ENCODE results near the gene DCLRE1C. TPM values are rescaled to one million over a fixed set of nuclear protein-coding genes. Genes with fewer than 3 reads are reported as not detected.
"Not testable (repeated sequence)": the region's sequence is repeated elsewhere in the genome, so short reads cannot be mapped to it uniquely, and the experiment has no call there.

Gene DCLRE1C
- total RNA-seq, 2 donors from 2014 or later: 11.0 to 19.0 TPM

GRCh38 chr10:14975672-14976273, 21.9 kb upstream of the DCLRE1C start:
- Histone ChIP-seq H3K9ac (ENCODE audit: low read depth in 2 of 2, low read length in 2 of 2) (no peak overlapping the region), H3K4me3 (no peak overlapping the region), H3K27ac (no peak overlapping the region), H3K9me3 (no peaks in the 10 kb centered on the region), H3K4me1 (no peaks in the 10 kb centered on the region), H3K36me3 (no peaks in the 10 kb centered on the region), H3K27me3 (no peaks in the 10 kb centered on the region)
- intact Hi-C loops (cut with DNase I): loop anchor here (10.0 kb wide), 1 partner anchor 99 kb away; no protein-coding TSS in a partner anchor
- DNase-seq: no peak
- TF ChIP-seq CTCF (IDR thresholded peaks at IDR 0.05): no peak

GRCh38 chr10:14974153-14974998, 20.5 kb upstream of the DCLRE1C start:
- not testable (repeated sequence) for H3K36me3 ChIP-seq; H3K9ac ChIP-seq (ENCODE audit: low read depth in 2 of 2, low read length in 2 of 2); DNase-seq; H3K27me3 ChIP-seq; H3K27ac ChIP-seq; H3K4me3 ChIP-seq; H3K9me3 ChIP-seq; H3K4me1 ChIP-seq
- intact Hi-C loops (cut with DNase I): loop anchor here (10.0 kb wide), 1 partner anchor 100 kb away; no protein-coding TSS in a partner anchor

- DNase-seq: no peak
- Histone ChIP-seq H3K36me3 (no peaks in the 10 kb centered on the region), H3K4me1 (no peaks in the 10 kb centered on the region), H3K27me3 (no peaks in the 10 kb centered on the region), H3K4me3 (no peak overlapping the region), H3K9ac (ENCODE audit: low read depth in 2 of 2, low read length in 2 of 2) (no peak overlapping the region), H3K27ac (no peak overlapping the region), H3K9me3 (no peaks in the 10 kb centered on the region)
- TF ChIP-seq CTCF (IDR thresholded peaks at IDR 0.05): peak; percentile 49
- intact Hi-C loops (cut with DNase I): loop anchor here (10.0 kb wide), 1 partner anchor 103 kb away; no protein-coding TSS in a partner anchor
Measured at GRCh38 chr10:14971867-14972448, 18.1 kb upstream of the DCLRE1C start.

GRCh38 chr10:14967897-14968296, 14.0 kb upstream of the DCLRE1C start:
- no peaks in the 10 kb centered on the region for H3K36me3 ChIP-seq

GRCh38 chr10:14959221-14960057, 5.5 kb upstream of the DCLRE1C start, which contains the start of gene MEIG1:
TSS of gene MEIG1 (plus strand) at chr10:14959388. CDS start at chr10:14966469, 7,081 bp downstream.
- DNase-seq: peak; percentile 97
- H3K27me3 ChIP-seq: no peaks in the 10 kb centered on the region
- peak within 1 kb of the TSS; percentile 87 to 92 for H3K9ac ChIP-seq (ENCODE audit: low read depth in 2 of 2, low read length in 2 of 2)
- peak within 1 kb of the TSS; percentile 80 for H3K4me3 ChIP-seq
- no peak for TF ChIP-seq CTCF (IDR thresholded peaks at IDR 0.05)
- peak within 1 kb of the TSS; percentile 96 for H3K27ac ChIP-seq
- no peaks in the 10 kb centered on the region for H3K4me1 ChIP-seq
- intact Hi-C loops (cut with DNase I): no loop called here
- H3K9me3 ChIP-seq: no peaks in the 10 kb centered on the region
- no peaks in the 10 kb centered on the region for H3K36me3 ChIP-seq

More at GRCh38 chr10:14967897-14968296, 14.0 kb upstream of the DCLRE1C start:
- no peak for DNase-seq
- H3K4me3 ChIP-seq: no peak overlapping the region
- no peak overlapping the region for H3K27ac ChIP-seq
- TF ChIP-seq CTCF (IDR thresholded peaks at IDR 0.05): no peak
- no peaks in the 10 kb centered on the region for H3K9me3 ChIP-seq
- intact Hi-C loops (cut with DNase I): no loop called here
- no peaks in the 10 kb centered on the region for H3K27me3 ChIP-seq
- H3K4me1 ChIP-seq: no peaks in the 10 kb centered on the region
- no peak overlapping the region for H3K9ac ChIP-seq (ENCODE audit: low read depth in 2 of 2, low read length in 2 of 2)

Data from colonic mucosa (tissue), 4 donors.